Superior temporal gyrus (tissue), 1 donor: ENCODE data around the gene CDH12.

Experiments
- DNase-seq: peaks from one replicate; pipeline ENCODE4 v3.0.0-alpha.2; 2016; ENCODE audit errors: extremely low spot score

Gene CDH12

GRCh38 chr5:21823076-21823574 is 1030.0 kb downstream of the CDH12 start:
- no peak for DNase-seq

DNA sequence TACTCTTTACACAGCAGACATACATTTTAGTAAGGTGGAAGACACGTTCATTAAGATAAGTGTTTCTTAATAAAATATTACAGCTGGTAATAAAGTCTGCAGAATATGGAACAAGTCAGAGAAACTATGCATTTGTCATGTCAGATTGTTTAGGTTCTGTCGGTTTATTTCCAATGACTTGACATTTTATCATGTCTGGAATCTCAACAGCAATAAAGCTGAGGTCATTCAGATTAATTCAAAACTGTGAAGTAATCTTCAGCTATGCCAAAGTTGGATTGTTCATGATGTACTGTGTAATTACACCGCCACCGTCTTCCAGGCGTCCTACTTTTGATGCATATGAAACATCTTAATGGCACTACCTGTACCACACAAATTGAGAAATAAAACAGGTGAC is 1032.6 kb downstream of the CDH12 start:
- no peak for DNase-seq

- DNase-seq: no peak
These were observed 1034.8 kb downstream of the CDH12 start for GRCh38 chr5:21818370-21818720.

DNA sequence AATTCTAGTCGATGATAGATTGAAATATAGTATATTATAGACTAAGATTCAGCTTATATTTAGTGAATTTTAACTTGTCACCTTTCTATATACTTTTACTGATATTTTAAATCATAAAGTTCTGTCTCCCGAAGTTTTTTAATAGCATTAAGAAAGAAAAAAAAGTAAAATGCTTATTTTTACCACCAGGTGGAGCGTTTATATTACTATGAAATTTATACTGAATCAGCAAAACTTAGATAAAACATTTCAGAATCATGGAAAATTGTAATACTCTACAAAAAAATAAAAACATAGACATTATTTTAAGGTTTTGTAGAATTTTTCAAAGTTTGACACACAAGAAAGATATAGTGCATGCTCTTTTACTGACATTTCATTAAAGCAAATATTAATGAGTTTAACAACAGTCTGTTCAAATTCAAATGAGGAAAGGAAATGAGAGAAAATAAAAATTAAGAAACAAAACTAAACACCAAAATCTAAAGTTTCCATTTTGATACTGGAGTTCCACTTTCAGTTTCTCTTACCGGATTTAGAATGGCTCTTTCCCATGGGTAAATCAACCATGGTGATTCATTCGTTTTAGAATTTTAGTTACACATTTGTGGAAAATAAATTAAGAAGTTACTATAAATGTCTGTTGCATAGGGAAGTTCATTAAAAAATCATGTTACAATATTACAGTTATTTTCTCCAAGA is 1035.3 kb downstream of the CDH12 start:
- peak; percentile 48 for DNase-seq

GRCh38 chr5:21810737-21811316 is 1042.3 kb downstream of the CDH12 start:
- DNase-seq: peak; percentile 70

DNA sequence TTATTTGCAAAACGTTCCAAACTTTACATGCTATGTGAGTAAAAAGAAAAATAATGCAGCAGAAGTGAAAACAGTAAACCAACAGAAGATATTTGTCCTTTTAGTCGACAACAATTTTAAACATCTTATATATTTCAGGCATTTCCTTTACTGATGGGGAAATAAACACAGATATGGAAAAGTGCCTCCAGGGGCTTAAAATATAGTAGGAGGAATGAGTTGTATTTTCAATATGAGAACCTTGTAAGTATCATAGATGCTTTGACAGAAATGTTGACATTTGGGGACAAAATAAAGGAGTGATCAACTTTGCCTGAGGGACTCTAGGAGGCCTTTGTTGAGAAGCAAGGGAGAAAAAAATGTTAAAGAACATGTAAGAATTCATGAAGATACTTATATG is 1043.5 kb downstream of the CDH12 start:
- no peak for DNase-seq

DNA sequence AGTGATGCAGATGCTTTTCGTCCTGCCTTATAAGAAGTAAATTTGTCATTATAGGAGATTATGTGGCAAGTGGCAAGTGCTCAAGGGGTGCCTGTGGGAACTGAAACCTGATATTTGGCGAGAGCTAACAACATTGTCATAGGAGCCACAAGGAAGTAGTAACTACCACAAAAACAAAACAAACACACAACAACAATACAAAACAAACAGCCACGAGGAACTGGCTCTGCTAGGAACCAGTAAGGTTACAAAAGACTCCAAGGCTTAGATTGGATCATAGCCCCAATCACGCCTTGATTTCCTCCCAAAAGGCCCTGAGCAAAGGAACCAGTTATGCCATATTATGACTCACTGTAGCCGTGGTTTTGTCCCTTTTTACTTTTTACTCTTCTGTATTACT is 1045.2 kb downstream of the CDH12 start:
- no peak for DNase-seq

DNA sequence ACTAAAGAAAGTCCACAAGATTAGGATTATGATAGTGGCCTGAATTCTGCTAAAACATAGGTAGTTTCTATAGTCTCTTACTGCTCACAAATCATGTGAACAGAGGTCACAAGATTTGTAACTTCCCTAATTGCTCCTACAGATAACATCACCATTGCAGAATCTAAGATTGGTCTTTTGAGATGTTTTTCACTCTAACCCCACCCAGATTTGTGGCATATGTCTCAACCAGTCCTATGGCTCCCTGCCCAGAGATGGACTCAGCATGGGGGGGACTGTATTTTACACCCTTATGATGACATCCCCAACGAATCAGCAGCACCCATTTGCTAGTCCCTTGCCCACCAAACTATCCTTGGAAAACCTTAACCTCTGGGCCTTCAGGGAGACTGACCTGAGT is 1046.2 kb downstream of the CDH12 start:
- no peak for DNase-seq

GRCh38 chr5:21806271-21806670 is 1046.9 kb downstream of the CDH12 start:
- no peak for DNase-seq

DNA sequence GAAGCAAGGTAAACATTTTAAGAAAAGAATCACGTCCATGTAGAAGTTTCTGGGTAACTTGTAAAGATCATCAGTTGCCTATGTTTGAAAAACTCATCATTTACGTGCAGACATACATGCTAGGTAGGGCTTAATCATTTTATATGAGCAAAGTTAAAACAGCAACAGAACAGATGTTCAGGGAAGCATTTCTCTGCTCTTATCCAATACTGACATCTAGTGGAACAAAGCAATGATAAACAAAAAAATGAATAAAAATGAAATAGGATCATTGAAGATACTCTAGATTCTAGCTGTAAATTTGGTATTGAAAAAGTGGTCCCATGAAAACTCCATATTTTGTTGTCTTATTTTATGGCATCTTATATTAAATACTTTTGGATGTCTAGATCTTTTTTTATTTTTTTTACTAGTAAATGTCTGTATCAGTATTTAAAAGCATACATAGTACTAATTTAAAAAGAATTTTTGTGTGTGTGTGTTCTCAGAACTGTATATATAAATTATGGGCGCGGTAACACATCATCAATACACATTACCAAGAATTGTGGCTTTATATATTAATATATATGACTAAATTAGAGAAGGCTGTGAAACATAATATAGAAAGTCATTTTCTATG is 1050.2 kb downstream of the CDH12 start:
- peak; percentile 74 for DNase-seq

DNA sequence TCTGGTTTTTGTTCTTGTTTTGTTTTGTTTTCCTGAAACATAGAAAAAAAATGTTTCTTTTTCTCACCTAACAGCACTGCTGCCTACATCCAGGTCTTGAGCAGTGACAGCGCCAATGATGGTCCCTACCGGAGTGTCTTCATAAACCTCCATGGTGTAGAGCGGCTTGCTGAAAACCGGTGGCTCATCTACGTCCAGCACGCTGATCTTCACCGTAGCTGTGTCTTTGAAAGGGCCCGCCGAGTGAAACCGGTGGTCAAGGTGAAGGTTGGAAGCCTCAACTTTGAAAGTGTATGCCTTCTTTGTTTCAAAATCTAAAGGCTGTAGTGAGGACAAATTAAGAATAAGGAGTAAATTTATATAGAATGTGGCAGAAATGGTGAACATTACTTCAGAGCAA is 1051.0 kb downstream of the CDH12 start:
- DNase-seq: no peak

DNA sequence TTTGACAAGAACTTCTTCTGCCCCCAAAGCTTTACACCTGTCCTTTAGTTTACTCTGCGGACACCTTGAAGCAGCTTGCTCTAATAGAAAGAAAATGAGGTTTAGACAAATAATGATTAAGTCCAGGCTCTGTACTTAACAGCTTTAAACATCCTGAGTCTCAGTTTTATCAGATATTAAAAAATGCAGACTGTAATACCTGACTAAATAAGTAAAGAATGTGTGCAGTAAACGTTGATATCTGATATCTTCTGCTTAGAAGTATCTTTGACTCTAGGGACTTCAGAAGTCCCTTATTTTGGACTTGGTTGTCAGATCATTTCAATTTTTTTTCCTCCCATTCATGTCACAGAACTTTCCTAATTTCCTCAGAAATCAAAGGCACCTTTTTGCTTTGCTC is 1060.4 kb downstream of the CDH12 start:
- DNase-seq: no peak

DNA sequence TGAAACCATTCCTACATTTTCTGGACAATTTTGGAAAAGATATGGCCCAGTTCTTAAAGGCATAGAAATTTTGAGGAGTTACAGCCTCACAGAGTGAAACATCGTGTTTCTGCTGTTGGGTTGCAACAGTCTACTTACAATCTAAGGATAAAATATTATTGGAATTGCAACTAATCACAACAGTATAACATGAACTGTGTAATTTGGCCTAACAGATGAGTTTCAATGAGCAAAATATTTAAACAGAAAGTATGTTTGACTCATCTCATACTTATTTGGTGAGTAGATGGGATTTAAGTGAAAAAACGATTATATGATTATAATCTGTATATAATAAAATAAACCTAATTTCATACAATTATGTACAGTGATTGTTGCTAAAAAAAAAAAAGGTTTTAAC is 1061.8 kb downstream of the CDH12 start:
- no peak for DNase-seq

GRCh38 chr5:21784487-21784886 is 1068.7 kb downstream of the CDH12 start:
- no peak for DNase-seq

DNA sequence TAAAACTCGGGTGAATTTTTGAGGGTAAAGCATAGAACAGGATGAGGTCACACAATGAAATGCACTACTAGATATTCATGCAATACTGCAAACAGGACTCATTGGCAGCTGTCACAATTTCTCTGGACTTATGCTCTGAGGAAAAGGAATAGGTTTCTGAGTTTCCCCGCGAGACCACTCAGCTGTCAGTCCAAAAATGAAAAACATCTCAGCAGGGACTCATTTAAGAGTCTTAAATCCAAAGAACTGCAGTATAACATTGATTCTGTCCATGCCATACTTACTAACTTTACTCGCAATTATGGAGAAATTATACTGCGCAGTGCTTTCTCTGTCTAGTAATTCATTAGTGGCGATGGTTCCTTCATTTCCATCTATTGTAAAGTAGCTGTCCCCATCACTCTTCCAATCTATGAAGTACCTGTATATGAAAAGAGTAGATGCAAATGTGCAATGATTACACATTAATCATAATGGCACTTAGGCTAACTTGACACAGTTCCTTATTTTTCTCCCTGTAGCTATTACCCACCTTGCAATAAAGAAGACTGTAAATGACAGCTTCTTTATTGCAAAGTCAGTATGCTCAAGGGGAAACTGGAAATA is 1070.0 kb downstream of the CDH12 start:
- DNase-seq: no peak

DNA sequence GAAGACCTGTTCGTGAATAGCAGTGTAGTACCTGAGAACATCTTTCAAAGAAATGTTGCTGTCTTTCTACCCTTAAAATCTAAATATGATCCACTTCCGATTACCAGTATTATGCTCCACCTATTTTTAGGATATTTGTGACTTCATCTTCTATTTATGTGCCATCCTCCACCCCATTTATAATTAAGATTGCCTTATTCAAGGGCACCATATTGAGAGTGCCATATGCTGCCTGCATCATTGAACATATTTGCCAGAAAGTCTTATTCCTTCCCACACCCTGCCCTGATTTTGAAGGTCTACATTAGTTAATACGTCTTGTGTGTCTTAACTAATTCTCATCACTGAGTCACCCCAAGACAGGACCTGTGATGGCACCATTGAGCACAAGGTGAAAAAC is 1076.7 kb downstream of the CDH12 start:
- no peak for DNase-seq

- DNase-seq: peak; percentile 31
These were observed 1078.3 kb downstream of the CDH12 start for GRCh38 chr5:21774801-21775200.

GRCh38 chr5:21774281-21774680 is 1078.9 kb downstream of the CDH12 start:
- no peak for DNase-seq

GRCh38 chr5:21773456-21773855 is 1079.7 kb downstream of the CDH12 start:
- DNase-seq: no peak

GRCh38 chr5:21765406-21765805 is 1087.7 kb downstream of the CDH12 start:
- DNase-seq: no peak

DNA sequence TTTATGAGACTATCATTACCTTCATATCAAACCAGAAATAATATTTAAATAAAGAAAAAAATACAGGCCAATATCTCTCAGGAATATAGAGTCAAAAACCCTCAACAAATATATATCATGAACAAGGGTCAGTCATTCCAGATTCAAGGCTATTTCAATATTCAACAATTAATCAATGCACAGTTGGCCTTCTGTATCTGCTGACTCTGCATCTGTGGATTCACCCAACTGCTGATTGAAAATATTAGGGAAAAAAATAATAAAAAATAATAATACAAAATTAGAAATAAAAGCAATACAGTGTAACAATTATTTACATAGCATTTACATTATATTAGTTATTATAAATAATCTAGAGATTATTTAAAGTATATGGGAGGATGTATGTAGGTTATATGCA is 1114.0 kb downstream of the CDH12 start:
- no peak for DNase-seq

- no peak for DNase-seq
These were observed 1129.6 kb downstream of the CDH12 start for GRCh38 chr5:21723500-21723899.
